Activated naive CD4-positive, alpha-beta T cell treated with Interleukin-2 at 50 U/mL for 16 hours (primary cell): ENCODE results near the gene SAMD3.
"Not testable (repeated sequence)": the region's sequence is repeated elsewhere in the genome, so short reads cannot be mapped to it uniquely, and the experiment has no call there.

ENCODE experiments used
- DNase-seq: peaks from one replicate; pipeline ENCODE4 v3.0.0-alpha.2; 2020

SAMD3 gene

DNA sequence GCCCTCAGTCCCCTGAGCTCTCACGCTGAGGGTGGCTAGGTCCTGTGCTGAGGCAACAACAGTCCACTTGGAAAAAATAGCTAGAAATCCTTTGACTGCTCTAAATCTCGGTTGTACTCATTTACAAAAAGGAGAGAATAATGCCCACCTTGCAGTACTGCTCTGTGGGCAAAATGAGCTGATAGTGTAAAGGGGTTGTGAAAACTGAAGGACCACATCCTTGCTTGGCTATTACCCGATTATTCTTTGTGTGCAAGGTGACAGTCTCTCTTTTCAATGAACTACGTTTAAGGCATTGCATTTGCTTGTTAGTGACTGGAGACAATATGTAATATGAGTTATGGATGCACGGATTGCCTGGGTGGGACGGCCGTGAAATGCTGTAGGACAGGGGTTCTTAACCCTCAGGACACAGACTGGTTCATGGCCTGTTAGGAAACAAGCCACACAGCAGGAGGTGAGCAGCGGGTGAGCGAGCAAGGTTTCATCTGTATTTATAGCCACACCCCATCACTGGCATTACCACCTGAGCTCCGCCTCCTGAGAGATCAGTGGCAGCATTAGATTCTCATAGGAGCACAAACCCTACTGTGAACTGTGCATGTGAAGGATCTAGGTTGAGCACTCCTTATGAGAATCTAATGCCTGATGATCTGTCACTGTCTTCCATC is 14.6 kb downstream of the SAMD3 start:
- no peak for DNase-seq

- no peak for DNase-seq
These were observed 16.3 kb downstream of the SAMD3 start for GRCh38 chr6:130206479-130206878.

DNA sequence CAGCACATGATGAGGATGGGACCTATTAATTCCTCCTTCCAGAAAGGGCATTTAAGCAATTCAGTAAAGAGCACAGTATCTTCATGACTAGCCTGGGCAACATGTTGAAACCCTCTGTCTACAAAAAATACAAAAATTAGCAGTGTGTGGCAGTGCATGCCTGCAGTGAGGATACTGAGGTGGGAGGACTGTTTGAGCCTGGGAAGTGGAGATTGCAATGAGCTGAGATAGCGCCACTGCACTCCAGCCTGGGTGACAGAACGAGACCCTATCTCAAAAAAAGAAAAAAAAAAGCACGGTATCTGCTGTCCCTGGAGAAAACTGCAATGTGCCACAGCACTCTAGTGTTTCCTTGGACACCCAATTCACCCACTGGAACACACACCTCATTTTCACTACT is 18.4 kb downstream of the SAMD3 start:
- DNase-seq, result no peak

- DNase-seq, result no peak
These were observed 19.4 kb downstream of the SAMD3 start for GRCh38 chr6:130203370-130203769.

GRCh38 chr6:130202782-130203181 is 20.0 kb downstream of the SAMD3 start:
- DNase-seq, result peak; percentile 38

DNA sequence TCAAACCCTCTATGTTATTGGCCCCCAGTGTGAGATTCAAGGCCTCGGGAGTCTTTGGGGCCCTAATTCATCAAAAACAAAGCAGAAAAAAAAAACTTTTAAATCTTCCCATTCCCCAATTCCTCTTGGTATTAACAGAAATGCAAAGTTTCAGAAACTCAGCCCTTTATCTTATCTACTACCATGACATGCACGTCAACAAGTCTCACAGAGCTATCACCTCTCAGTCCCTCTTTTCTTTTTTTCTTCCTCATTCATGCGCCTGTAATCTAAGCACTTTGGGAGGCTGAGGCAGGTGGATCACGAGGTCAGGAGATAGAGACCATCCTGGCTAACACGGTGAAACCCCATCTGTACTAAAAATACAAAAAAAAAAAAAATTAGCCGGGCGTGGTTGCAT is 22.7 kb downstream of the SAMD3 start:
- no peak for DNase-seq

DNA sequence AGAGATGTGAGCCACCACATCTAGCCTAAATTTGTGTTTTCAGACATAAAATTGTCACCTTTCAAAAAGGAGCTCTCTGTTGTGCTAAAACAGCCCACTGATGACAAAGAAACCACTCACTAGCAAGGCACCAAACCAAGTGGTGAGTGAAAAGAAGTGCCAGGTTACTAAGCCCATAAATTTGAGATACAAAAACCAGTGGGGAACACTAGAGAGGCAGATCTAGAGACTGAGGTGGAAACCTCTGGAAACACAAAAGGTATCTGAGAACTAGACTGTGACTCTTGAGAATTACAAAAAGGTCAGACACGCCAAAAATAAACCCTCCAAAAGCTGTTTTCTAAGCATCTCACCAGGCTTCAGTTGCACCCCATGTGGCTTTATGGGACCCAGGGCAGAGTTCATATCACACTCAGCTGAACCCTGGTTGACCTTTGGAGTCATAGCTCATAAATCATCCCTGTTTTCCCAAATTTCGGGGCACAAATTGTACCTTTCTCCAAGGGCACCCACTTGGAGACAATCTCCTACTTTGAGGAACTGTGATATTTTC is 24.2 kb downstream of the SAMD3 start:
- DNase-seq, result no peak

DNA sequence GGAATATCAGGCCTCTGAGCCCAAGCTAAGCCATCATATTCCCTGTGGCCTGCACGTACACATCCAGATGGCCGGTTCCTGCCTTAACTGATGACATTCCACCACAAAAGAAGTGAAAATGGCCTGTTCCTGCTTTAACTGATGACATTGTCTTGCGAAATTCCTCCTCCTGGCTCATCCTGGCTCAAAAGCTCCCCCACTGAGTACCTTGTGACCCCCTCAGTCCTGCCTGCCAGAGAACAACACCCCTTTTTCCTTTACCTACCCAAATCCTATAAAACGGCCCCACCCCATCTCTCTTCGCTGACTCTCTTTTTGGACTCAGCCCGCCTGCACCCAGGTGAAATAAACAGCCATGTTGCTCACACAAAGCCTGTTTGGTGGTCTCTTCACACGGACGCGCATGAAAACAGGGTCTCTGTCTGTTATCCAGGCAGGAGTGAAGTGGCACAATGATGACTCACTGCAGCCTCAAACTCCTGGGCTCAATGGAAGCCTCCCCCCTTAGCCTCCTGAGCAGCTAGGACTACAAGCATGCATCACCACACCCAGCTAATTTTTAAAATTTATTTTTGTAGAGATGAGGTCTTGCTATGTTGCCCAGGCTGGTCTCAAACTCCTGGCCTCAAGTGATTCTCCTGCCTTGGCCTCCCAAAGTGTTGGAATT is 24.8 kb downstream of the SAMD3 start:
- not testable (repeated sequence) for DNase-seq

- not testable (repeated sequence) for DNase-seq
These were observed 28.3 kb downstream of the SAMD3 start for GRCh38 chr6:130194434-130194833.

DNA sequence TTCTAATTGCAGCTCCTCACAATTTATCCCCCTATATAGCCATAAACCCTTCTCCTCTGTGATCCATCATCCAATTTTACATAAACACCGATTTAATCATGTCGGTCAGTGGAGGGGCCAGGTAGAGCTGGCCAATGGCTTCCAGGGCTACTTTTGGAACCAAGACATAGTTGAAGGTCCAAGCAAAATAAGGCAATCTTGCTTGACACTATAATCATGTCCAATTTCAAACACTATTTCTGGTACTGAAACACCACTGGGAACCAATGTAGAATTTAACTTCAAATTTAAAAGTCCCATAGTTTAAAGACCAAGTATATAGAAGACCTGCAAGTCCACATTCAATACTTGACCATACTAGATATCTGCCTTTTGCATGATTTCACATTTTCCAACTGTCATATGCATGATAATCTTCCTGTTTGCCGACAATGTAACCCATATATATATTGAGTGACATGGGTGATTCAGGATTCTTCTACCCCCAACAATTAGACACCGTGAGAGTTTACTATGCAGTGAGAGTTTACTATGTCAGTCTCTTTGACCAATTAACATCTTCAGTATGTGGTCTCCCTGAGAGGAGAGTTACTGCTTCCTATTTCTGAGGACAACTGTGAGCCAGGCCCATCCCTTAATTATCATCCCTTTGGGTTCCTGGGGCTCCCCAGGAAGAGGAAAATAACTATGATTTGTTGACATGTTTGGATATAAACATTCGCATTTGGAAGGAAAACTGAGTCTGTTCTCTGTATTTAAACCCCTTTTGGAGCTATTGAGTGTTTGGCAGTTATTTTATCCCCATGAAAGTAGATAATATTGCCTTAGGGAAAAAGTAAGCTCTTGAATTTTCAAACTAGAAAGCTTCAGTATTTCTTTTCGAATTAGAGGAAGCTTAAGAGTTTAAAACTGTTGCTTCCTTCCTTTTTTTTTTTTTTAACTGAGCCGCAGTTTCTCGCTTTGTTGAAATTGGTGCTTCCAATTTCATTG is 31.8 kb downstream of the SAMD3 start:
- DNase-seq, result no peak

DNA sequence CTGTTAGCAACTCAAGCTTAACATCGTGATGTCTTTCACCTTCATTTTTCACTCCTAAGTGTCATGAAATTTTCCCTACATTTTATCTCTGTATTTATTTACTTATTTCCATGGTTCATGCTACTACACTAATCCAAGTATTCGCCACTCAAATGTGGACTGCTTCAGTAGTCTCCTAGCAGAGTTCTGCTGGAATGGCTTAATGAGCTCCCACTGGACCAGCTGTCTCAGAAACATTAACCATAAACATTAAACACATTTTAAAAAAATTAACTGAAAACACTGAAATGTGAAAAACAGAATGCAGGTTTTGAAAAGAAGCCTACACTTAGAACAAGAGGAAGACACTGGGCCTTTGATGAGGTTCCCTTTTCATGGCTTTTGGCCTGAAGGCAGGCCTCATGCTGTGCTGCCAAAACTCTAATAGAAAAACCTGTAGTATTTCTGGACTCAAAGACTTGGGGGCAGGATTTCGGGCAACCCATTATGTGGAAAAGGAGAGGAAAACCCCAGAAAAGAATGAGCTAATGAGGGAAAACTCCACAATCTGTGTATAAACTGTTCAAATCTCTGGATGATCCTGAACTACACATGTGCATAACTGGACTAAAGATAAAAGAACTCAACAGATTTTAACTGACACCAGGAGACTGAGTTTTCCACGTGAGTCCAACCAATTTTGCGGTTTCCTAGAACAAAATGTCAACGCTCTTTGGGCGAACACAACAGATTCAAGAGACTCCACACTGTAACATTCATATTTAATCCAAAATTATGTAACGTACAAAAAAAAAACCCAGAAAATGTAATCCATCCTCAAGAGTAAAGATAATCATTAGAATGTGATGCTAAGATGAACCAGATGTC is 33.0 kb downstream of the SAMD3 start:
- DNase-seq, result no peak

GRCh38 chr6:130188207-130188899 is 34.4 kb downstream of the SAMD3 start:
- no peak for DNase-seq

DNA sequence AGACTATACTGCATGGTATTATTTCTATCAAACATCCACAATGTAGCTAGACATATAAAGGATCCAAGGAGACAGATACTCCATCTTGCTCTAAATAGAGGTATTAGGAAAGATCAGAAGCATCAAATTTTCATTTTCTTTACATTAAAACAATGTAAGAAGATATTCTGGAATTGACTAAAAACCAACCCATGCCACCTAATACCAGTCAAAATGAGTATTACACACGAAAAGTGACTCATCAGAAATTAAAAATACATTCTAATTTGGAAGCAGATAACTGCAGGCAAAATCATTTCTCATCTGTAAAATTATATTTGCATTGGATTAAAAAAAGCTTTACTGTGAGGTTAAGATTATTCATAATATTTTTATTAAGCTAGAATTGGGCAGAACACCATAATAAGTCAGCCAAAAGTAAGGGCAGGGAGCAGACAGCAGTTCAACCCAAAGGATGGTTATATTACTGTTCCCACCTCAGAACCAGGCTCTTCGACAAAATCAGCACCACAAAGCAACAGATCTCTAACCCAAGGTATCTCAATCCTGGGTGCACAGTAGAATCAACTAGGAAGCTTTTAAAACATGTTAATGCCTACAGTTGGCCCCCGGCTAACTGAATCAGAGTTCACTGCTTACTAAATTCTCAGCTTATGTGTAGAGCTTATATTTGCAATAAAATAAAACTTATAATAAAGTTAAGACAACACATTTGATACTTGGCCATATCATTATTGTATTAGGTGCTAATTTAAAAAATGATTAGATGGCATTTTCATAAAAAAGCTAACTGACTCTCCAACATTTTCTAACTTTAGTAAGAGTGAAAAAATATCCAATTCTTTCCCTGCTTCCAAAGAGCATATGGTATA is 35.2 kb downstream of the SAMD3 start:
- no peak for DNase-seq

DNA sequence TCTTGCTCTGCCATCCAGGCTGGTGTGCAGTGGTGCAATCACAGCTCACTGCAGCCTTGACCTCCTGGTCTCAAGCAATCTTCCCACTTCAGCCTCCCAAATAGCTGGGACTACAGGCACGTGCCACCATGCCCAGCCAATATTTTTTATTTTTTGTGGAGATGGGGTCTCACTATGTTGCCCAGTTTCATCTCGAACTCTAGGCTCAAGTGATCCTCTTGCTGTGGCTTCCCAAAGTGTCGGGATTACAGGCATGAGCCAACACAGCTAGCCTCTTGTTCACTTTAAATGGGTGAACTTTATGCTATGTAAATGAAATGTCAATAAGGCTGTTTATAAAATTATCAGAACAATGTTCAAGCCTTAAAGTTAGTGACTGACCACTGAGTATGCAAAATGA is 37.1 kb downstream of the SAMD3 start:
- no peak for DNase-seq

DNA sequence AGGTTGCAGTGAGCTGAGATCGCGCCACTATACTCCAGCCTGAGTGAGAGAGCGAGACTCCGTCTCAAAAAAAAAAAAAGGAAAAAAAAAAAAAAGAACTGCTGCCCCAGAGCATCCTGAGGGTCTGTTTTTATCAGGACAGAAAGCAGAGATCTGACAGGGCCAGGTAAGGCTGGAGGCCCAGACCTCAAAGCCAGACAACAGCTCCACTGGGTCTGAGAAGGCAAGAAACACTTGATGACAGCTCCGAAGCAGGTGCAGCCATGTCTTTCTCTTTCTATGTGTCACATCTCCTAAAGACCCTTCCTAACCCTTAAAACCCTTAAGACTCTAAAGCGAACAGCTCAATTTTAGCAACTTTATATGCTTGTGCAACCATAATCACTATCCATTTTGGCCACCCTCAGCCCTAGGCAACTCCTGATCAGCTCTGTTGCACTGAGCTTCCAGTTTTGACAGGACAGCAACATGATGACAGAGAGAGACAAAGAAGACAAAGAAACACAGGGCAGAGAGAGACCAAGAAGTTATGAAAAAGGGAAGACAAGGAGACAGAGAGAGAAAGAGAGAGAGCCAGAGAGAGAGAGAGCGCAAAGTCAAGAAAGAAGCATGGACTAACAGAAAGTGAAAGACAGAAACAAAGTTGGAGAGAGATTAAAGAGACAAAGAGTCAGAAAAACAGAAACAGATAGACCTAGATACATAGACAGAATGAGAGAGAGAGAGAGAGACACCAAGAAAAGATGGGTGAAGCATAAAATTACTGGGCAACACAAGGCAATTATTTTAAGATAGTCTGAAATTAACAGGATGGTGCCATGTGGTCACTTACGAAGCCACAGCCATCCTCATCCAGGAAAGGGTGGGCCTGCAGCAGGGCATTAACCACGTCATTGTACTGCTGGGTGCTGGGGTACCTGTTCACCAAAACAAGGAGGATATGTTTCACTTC is 39.2 kb downstream of the SAMD3 start:
- peak; percentile 4 for DNase-seq

DNA sequence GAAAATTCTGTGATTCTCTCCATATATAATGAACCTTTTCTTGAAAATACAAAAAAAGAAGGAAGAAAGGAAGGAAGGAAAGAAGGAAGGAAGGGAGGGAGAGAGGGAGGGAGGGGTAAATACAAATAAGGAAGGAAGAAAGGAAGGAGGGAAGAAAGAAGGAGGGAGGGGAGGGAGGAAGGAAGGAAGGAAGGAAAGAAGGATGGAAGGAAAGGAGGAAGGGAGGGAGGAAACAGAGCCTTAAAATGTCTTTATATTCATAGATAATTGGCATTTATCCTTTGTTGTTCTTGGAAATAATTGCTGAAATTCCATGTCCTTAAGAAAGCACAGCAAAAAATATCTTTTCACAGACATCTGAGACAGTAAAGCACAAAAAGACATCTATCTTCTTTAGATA is 40.3 kb downstream of the SAMD3 start:
- no peak for DNase-seq

DNA sequence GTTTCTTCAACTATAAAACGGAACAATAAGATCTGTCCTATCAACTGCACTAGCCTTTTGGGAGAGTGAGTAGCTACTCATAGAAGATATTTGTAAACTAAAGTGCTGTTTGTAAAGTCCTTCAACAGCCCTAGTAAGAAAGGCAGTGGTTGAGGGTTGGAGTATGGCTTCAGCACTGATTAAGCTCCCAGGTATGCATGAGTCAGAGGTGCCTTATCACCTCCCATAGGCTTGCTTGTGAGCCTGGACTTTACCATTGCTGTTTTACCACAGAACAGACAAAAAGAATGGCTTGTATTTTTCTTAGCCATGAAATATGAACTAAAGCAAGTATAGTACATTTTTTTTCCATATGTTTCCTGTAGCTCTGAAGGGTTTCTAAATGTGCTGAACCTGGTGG is 44.1 kb downstream of the SAMD3 start:
- no peak for DNase-seq

DNA sequence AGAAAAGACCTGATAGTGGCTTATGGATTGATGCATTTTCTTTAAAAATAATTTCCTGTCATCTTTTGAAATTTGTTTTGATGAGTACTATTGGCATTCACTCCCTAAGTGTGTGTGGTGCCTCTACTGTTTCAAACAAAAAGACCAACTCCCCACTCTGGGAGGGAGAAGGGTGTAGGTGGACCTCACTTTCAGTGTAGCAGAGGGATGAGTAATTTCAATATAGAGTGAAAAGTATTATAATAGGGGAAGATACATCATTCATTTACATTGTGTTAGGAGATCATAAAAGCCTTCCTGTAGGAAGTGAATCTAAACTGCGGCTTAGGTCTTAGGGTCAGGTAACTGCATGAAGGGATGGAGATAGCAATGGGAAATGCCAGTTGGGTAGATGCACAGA is 46.4 kb downstream of the SAMD3 start:
- no peak for DNase-seq

DNA sequence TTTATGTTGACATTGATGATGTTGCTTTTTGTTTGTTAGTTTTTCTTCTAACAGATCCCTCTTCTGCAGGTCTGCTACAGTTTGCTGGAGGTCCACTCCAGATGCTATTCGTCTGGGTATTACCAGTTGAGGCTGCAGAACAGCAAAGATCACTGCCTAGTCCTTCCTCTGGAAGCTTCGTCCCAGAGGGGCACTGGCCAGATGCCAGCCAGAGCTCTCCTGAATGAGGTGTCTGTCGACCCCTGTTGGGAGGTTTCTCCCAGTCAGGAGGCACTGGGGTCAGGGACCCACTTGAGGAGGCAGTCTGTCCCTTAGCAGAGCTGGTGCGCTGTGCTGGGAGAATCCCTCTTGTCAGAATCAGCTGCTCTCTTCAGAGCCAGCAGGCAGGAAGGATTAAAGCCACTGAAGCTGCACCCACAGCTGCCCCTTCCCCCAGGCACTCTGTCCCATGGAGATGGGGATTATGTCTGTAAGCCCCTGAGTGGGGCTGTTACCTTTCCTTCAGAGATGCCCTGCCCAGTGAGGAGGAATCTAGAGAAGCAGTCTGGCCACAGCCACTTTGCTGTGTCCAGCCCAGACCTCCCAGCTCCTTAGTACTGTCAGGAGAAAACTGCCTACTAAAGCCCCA is 49.3 kb downstream of the SAMD3 start:
- DNase-seq, result not testable (repeated sequence)
